ENCODE measurements around the gene LRMDA. TPM values are rescaled to one million over a fixed set of nuclear protein-coding genes. Genes with fewer than 3 reads are reported as not detected.

The LRMDA gene
- total and polyA plus RNA-seq, 4 experiments from 2014 or later: not detected

DNA sequence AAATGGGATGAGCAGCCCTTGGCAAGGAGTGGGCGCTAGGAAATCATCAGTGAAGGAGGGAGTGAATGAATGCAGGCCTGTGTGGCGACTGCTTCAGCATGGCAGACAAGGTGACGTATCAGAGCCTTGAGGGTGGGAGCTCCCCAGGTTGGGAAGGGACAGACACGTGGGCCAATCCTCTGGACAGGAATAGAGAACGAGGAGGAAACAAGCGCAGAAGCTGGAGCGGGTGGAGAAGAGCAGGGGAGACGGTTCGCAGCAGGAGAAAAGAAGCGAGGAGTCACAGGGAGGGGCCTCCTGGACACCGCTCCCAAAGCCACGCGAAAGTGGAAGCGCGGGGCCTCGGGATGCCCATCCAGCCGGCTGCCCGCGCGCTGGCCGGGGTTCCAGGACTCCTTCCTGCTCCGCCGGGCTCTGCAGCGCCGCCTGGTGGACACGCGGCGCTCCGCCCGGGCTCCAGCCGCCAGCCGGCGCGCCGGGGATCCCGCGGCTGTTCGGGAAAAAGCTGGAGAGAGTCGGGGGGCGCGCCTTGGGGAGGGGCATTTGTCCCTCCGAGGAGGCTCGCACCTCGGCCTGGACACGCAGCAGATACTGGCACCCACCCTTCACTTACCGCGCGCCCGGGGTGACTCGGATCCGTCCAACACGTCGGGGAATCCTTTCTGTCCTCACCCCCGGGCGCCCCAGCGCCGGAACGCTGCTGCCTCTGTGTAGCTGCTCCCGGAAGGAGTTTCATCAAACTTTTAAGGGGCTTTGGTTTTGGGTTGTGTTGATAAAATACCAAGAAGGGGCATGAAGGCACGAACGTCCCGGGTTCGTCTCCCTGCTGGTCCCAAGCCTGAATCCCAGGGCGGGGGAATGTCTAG, 36.1 kb upstream of the LRMDA start:
- intact Hi-C loops (cut with micrococcal nuclease): no loop called here
- peak overlapping the region in 5 of 8 donors; percentile 21 to 81 (median 66) for H3K4me3 Mint-ChIP-seq
- DNase-seq: no peak
- no peaks in the 10 kb centered on the region for H3K36me3 ChIP-seq (ENCODE audit: insufficient read depth, low read length)
- H3K9me3 ChIP-seq (ENCODE audit: control insufficient read depth in 1 of 2, low read length in 2 of 2): no peaks in the 10 kb centered on the region
- H3K36me3 Mint-ChIP-seq: no peaks in the 10 kb centered on the region
- ChIA-PET CTCF (ENCODE audit: partially characterized antibody) (interaction anchor here (0.7 kb wide), 1 partner anchor 12 kb away, joined by 3 read pairs; no protein-coding TSS in a partner anchor), POLR2A (ENCODE audit: partially characterized antibody) (no interaction called here)
- peaks cover 19% of the 10 kb centered on the region for H3K27me3 ChIP-seq (ENCODE audit: insufficient read depth, low read length)
- peaks cover 7% of the 10 kb centered on the region for H3K4me1 ChIP-seq (ENCODE audit: insufficient read depth, low read length)
- H3K4me3 ChIP-seq (ENCODE audit: low read length in 2 of 2): no peak overlapping the region
- H3K27ac ChIP-seq (ENCODE audit: low read depth, low read length): no peak overlapping the region
- peaks cover 0 to 6% (median 0%) of the 10 kb centered on the region in 8 donors for H3K9me3 Mint-ChIP-seq
- H3K27ac Mint-ChIP-seq: peak overlapping the region in 2 of 7 donors; percentile 42 to 75
- peaks cover 32 to 42% of the 10 kb centered on the region in 2 donors for H3K27me3 Mint-ChIP-seq
- H3K4me1 Mint-ChIP-seq: peaks cover 2 to 12% (median 8%) of the 10 kb centered on the region in 4 donors

DNA sequence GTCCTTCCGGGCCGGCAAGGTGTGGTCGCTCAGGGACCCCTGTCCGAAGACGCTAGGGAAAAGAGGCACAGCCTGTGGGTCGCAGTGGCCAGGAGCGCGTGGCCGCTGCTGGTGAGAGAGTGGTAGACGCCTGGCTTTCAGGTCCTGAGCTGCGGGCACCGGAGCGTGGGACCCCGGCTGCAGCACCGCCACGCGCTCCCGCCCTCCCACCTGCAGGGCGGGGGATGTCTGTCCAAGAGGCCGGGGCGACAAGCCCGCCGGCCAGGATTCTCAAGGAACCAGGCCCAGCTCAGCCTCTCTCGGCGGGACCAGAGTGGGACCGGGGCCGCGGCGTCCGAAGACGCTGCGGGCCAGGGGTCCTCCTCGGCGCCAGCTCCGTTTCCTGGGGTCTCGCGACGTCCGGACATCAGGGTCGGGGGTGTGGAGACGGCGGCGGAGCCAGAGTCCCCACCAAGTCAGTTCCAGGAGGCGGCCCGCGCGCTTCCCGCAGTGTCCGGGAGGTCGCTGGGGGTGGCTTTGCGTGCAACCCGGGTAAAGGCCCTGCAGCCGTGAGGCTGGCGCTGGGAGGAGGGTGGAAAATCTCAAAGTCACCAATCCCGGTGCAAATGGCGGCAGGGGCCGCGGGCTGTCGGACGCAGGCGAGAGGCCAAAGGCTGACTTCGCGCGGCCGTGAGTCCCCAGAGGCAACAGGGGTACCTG, 35.3 kb upstream of the LRMDA start:
- peaks cover 0 to 6% (median 0%) of the 10 kb centered on the region in 8 donors for H3K9me3 Mint-ChIP-seq
- CTCF ChIA-PET (ENCODE audit: partially characterized antibody): interaction anchor here (0.7 kb wide), 1 partner anchor 12 kb away, joined by 3 read pairs; no protein-coding TSS in a partner anchor
- H3K9me3 ChIP-seq (ENCODE audit: control insufficient read depth in 1 of 2, low read length in 2 of 2): no peaks in the 10 kb centered on the region
- H3K27ac ChIP-seq (ENCODE audit: low read depth, low read length): no peak overlapping the region
- DNase-seq: no peak
- H3K4me3 Mint-ChIP-seq: no peak overlapping the region
- POLR2A ChIA-PET (ENCODE audit: partially characterized antibody): no interaction called here
- no peak overlapping the region for H3K27ac Mint-ChIP-seq
- no peak overlapping the region for H3K4me3 ChIP-seq (ENCODE audit: low read length in 2 of 2)
- intact Hi-C loops (cut with micrococcal nuclease): no loop called here
- H3K27me3 Mint-ChIP-seq: peaks cover 34 to 47% of the 10 kb centered on the region in 2 donors
- no peaks in the 10 kb centered on the region for H3K36me3 Mint-ChIP-seq
- peaks cover 19% of the 10 kb centered on the region for H3K27me3 ChIP-seq (ENCODE audit: insufficient read depth, low read length)
- peaks cover 14% of the 10 kb centered on the region for H3K4me1 ChIP-seq (ENCODE audit: insufficient read depth, low read length)
- H3K36me3 ChIP-seq (ENCODE audit: insufficient read depth, low read length): no peaks in the 10 kb centered on the region
- H3K4me1 Mint-ChIP-seq: peaks cover 2 to 17% (median 12%) of the 10 kb centered on the region in 4 donors

- intact Hi-C loops (cut with micrococcal nuclease): no loop called here
These were observed 34.6 kb upstream of the LRMDA start for GRCh38 chr10:75396631-75397495.

DNA sequence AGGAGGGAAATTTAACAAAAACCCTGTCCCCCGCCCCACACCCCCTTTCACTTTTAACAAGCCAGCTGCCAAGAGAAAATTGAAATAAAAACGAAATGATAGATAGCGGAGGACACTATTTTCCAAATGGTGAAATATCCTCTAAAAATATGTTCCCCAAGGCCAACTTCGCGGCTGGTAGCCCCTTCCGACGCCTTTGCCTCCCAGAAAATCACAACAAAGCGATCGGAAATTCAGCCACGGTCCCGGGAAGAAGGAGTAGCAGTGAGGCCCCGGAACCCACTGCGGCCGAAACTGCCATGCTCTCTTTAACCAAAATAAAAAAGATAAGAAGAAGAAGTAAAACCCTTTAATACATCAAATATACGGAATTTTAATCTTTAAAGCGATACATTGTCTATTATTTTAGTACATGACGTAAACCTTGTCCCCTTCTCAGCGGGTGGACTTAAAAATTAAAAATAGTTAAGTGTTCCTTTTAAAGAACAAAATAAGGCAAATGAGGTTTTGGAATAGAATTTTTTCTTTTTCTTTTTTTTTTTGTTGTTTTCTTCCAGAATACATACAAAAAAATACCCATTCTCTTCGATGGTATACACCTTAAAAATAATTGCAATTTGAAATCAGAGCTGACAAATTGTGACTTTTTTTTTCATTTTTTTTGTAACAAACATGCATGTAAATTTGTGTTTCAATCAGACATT, 33.8 kb upstream of the LRMDA start:
- Histone ChIP-seq H3K9me3 (ENCODE audit: control insufficient read depth in 1 of 2, low read length in 2 of 2) (no peaks in the 10 kb centered on the region), H3K27me3 (ENCODE audit: insufficient read depth, low read length) (peaks cover 19% of the 10 kb centered on the region), H3K36me3 (ENCODE audit: insufficient read depth, low read length) (no peaks in the 10 kb centered on the region), H3K27ac (ENCODE audit: low read depth, low read length) (no peak overlapping the region), H3K4me1 (ENCODE audit: insufficient read depth, low read length) (peaks cover 18% of the 10 kb centered on the region), H3K4me3 (ENCODE audit: low read length in 2 of 2) (no peak overlapping the region)
- H3K4me3 Mint-ChIP-seq: peak overlapping the region in 1 of 8 donors; percentile 67
- H3K36me3 Mint-ChIP-seq: peaks cover 0 to 1% of the 10 kb centered on the region in 2 donors
- no peak overlapping the region for H3K27ac Mint-ChIP-seq
- ChIA-PET POLR2A (ENCODE audit: partially characterized antibody) (no interaction called here), CTCF (ENCODE audit: partially characterized antibody) (no interaction called here)
- H3K9me3 Mint-ChIP-seq: peaks cover 0 to 6% (median 0%) of the 10 kb centered on the region in 8 donors
- intact Hi-C loops (cut with micrococcal nuclease): no loop called here
- H3K27me3 Mint-ChIP-seq: peaks cover 31 to 44% of the 10 kb centered on the region in 2 donors
- H3K4me1 Mint-ChIP-seq: peaks cover 5 to 26% (median 17%) of the 10 kb centered on the region in 4 donors
- no peak for DNase-seq

More at GRCh38 chr10:75396631-75397495, 34.6 kb upstream of the LRMDA start:
- H3K27me3 Mint-ChIP-seq: peaks cover 31 to 44% of the 10 kb centered on the region in 2 donors
- H3K27ac Mint-ChIP-seq: no peak overlapping the region
- ChIA-PET CTCF (ENCODE audit: partially characterized antibody) (no interaction called here), POLR2A (ENCODE audit: partially characterized antibody) (no interaction called here)
- no peak overlapping the region for H3K4me3 Mint-ChIP-seq
- no peak for DNase-seq
- H3K36me3 ChIP-seq (ENCODE audit: insufficient read depth, low read length): no peaks in the 10 kb centered on the region
- no peak overlapping the region for H3K4me3 ChIP-seq (ENCODE audit: low read length in 2 of 2)
- H3K36me3 Mint-ChIP-seq: no peaks in the 10 kb centered on the region
- H3K9me3 Mint-ChIP-seq: peaks cover 0 to 6% (median 0%) of the 10 kb centered on the region in 8 donors
- H3K27me3 ChIP-seq (ENCODE audit: insufficient read depth, low read length): peaks cover 19% of the 10 kb centered on the region
- no peak overlapping the region for H3K27ac ChIP-seq (ENCODE audit: low read depth, low read length)
- peaks cover 14% of the 10 kb centered on the region for H3K4me1 ChIP-seq (ENCODE audit: insufficient read depth, low read length)
- peaks cover 2 to 18% (median 13%) of the 10 kb centered on the region in 4 donors for H3K4me1 Mint-ChIP-seq
- no peaks in the 10 kb centered on the region for H3K9me3 ChIP-seq (ENCODE audit: control insufficient read depth in 1 of 2, low read length in 2 of 2)

GRCh38 chr10:75398200-75398691, 33.2 kb upstream of the LRMDA start:
- peaks cover 24% of the 10 kb centered on the region for H3K4me1 ChIP-seq (ENCODE audit: insufficient read depth, low read length)
- H3K27ac ChIP-seq (ENCODE audit: low read depth, low read length): no peak overlapping the region
- peaks cover 24% of the 10 kb centered on the region for H3K27me3 ChIP-seq (ENCODE audit: insufficient read depth, low read length)
- peaks cover 7 to 31% (median 21%) of the 10 kb centered on the region in 4 donors for H3K4me1 Mint-ChIP-seq
- no peak overlapping the region for H3K27ac Mint-ChIP-seq
- ChIA-PET CTCF (ENCODE audit: partially characterized antibody) (no interaction called here), POLR2A (ENCODE audit: partially characterized antibody) (no interaction called here)
- no peaks in the 10 kb centered on the region for H3K36me3 ChIP-seq (ENCODE audit: insufficient read depth, low read length)
- no peaks in the 10 kb centered on the region for H3K9me3 ChIP-seq (ENCODE audit: control insufficient read depth in 1 of 2, low read length in 2 of 2)
- DNase-seq: no peak
- H3K36me3 Mint-ChIP-seq: peaks cover 0 to 3% of the 10 kb centered on the region in 2 donors
- intact Hi-C loops (cut with micrococcal nuclease): no loop called here
- H3K9me3 Mint-ChIP-seq: peaks cover 0 to 6% (median 0%) of the 10 kb centered on the region in 8 donors
- H3K27me3 Mint-ChIP-seq: peaks cover 36 to 45% of the 10 kb centered on the region in 2 donors
- H3K4me3 Mint-ChIP-seq: peak overlapping the region in 1 of 8 donors; percentile 52
- H3K4me3 ChIP-seq (ENCODE audit: low read length in 2 of 2): no peak overlapping the region

DNA sequence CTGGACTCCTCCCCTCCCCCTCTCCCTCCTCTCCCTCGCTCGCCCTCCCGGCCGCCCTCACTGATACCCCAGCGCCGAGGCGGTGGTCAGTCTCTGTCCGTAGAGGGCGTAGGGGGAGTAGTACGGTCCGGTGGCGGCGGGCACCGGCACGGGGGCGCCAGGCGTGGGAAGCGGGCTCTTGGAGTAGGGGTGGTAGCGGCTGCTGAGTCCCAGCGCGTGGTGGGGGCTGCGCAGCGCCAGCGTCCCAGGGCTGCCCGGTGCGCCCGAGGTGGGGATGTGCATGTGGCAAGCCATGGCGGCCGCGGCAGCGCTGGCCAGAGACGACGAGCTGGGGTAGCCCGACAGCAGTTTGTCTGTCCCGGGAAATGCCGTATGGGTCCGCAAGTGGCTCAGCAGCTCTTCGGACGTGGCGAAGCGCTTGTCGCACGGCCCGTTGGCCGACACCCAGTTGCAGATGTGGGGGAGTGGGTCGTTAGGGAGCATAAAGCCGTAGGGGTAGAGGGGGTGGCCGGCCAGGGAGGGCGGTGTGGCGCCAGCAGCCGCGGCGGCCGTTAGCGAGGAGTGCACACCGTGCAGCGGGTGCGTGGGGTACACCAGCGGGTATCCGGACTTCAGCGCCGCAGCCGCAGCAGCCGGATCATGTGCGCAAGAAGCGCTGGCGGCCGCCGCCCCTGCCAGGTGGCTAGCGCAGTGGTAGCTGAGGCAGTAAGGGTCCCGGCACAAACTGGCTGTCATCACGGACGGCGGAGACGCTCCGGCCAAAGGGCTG, 32.5 kb upstream of the LRMDA start:
- Histone ChIP-seq H3K27me3 (ENCODE audit: insufficient read depth, low read length) (peaks cover 31% of the 10 kb centered on the region), H3K27ac (ENCODE audit: low read depth, low read length) (no peak overlapping the region), H3K9me3 (ENCODE audit: control insufficient read depth in 1 of 2, low read length in 2 of 2) (no peaks in the 10 kb centered on the region), H3K4me3 (ENCODE audit: low read length in 2 of 2) (no peak overlapping the region), H3K4me1 (ENCODE audit: insufficient read depth, low read length) (peaks cover 30% of the 10 kb centered on the region), H3K36me3 (ENCODE audit: insufficient read depth, low read length) (no peaks in the 10 kb centered on the region)
- intact Hi-C loops (cut with micrococcal nuclease): no loop called here
- ChIA-PET CTCF (ENCODE audit: partially characterized antibody) (no interaction called here), POLR2A (ENCODE audit: partially characterized antibody) (no interaction called here)
- peaks cover 0 to 6% (median 0%) of the 10 kb centered on the region in 8 donors for H3K9me3 Mint-ChIP-seq
- H3K36me3 Mint-ChIP-seq: peaks cover 0 to 3% of the 10 kb centered on the region in 2 donors
- peak overlapping the region in 3 of 8 donors; percentile 32 to 74 (median 66) for H3K4me3 Mint-ChIP-seq
- H3K27me3 Mint-ChIP-seq: peaks cover 40 to 42% of the 10 kb centered on the region in 2 donors
- no peak for DNase-seq
- peaks cover 8 to 34% (median 25%) of the 10 kb centered on the region in 4 donors for H3K4me1 Mint-ChIP-seq
- H3K27ac Mint-ChIP-seq: no peak overlapping the region
